Neural cell (in vitro differentiated cells): ENCODE data around the gene S100A8. TPM values are rescaled to one million over a fixed set of nuclear protein-coding genes. Genes with fewer than 3 reads are reported as not detected.

Experiments used
- H2AFZ ChIP-seq: fragments of 200-600, 300-800 bp; sonication (generic), shearing (Covaris generic); 2 replicates; pipeline ENCODE4 v1.6.0; 2014; ENCODE audit warnings: low read depth, mild to moderate bottlenecking, antibody characterized with exemption, low read length, moderate library complexity
- H3F3A ChIP-seq: fragments of 200-600 bp; shearing (Covaris generic); 2 replicates; pipeline ENCODE4 v1.6.1; 2016; ENCODE audit warnings: mild to moderate bottlenecking, moderate library complexity, mixed read lengths, antibody characterized with exemption, low read length; ENCODE audit not compliant: insufficient read depth, poor library complexity, severe bottlenecking
- H3K27ac ChIP-seq: fragments of 200-600, 300-800 bp; sonication (generic), shearing (Covaris generic); 2 replicates; pipeline ENCODE4 v1.5.1; 2014; ENCODE audit warnings: mild to moderate bottlenecking, low read length, moderate library complexity
- H3K27me3 ChIP-seq: fragments of 300-800, 200-600 bp; sonication (generic), shearing (Covaris generic); 2 replicates; pipeline ENCODE4 v1.6.0; 2014; ENCODE audit warnings: mild to moderate bottlenecking, low read depth, low read length, moderate library complexity; ENCODE audit not compliant: insufficient read depth
- H3K36me3 ChIP-seq: fragments of 300-800, 200-600 bp; sonication (generic), shearing (Covaris generic); 2 replicates; pipeline ENCODE4 v1.5.1; 2014; ENCODE audit warnings: mild to moderate bottlenecking, antibody characterized with exemption, low read length, moderate library complexity; ENCODE audit not compliant: insufficient read depth
- H3K4me2 ChIP-seq: fragments of 300-800, 200-600 bp; sonication (generic), shearing (Covaris generic); 2 replicates; pipeline ENCODE4 v1.6.0; 2014; ENCODE audit warnings: mild to moderate bottlenecking, low read length
- H3K4me3 ChIP-seq: fragments of 300-800, 200-600 bp; sonication (generic), shearing (Covaris generic); 2 replicates; pipeline ENCODE4 v1.5.1; 2014; ENCODE audit warnings: mild to moderate bottlenecking, low read length, moderate library complexity
- H3K79me2 ChIP-seq: fragments of 200-600 bp; shearing (Covaris generic); replicated peaks from 2 replicates; pipeline ENCODE4 v1.6.0; 2014; ENCODE audit warnings: mild to moderate bottlenecking, low read length, moderate library complexity; ENCODE audit not compliant: insufficient read depth
- H3K9ac ChIP-seq: fragments of 300-800, 200-600 bp; sonication (generic), shearing (Covaris generic); 2 replicates; pipeline ENCODE4 v1.6.1; 2016; ENCODE audit warnings: mild to moderate bottlenecking, low read length, mixed read lengths
- H3K9me2 ChIP-seq: fragments of 200-600 bp; shearing (Covaris generic); 2 replicates; pipeline ENCODE4 v1.6.1; 2016; ENCODE audit warnings: mild to moderate bottlenecking, low read length, mixed read lengths; ENCODE audit not compliant: insufficient read depth
- H3K9me3 ChIP-seq: fragments of 200-600, 300-800 bp; sonication (generic), shearing (Covaris generic); 2 replicates; pipeline ENCODE4 v1.6.1; 2016; ENCODE audit warnings: mild to moderate bottlenecking, mixed run types, low read length, moderate library complexity, mixed read lengths
- H4K20me1 ChIP-seq: fragments of 200-600 bp; shearing (Covaris generic); 2 replicates; pipeline ENCODE4 v1.6.1; 2016; ENCODE audit warnings: mild to moderate bottlenecking, mixed run types; ENCODE audit not compliant: insufficient read depth
- CTCF ChIP-seq: fragments of 450-650 bp; IDR thresholded peaks from 2 replicates; pipeline ENCODE4 v1.5.1; 2014; ENCODE audit warnings: antibody characterized with exemption, mild to moderate bottlenecking, moderate library complexity; ENCODE audit not compliant: poor library complexity, severe bottlenecking
- EP300 ChIP-seq: fragments of 450-650 bp; conservative IDR thresholded peaks from 2 replicates; pipeline ENCODE4 v1.6.1; 2014; ENCODE audit warnings: antibody characterized with exemption, mild to moderate bottlenecking, moderate library complexity; ENCODE audit not compliant: poor library complexity, severe bottlenecking
- EZH2 ChIP-seq: fragments of 200-600, 300-800 bp; shearing (Covaris generic), sonication (generic); IDR thresholded peaks from 2 replicates; pipeline ENCODE4 v1.6.1; 2014; ENCODE audit warnings: antibody characterized with exemption, low read length, borderline replicate concordance, mild to moderate bottlenecking; ENCODE audit not compliant: insufficient read depth, poor library complexity, severe bottlenecking
- MXI1 ChIP-seq: fragments of 450-650 bp; conservative IDR thresholded peaks from 2 replicates; pipeline ENCODE4 v1.6.1; 2014; ENCODE audit warnings: antibody characterized with exemption, mild to moderate bottlenecking; ENCODE audit not compliant: poor library complexity, severe bottlenecking
- POLR2AphosphoS5 ChIP-seq: IDR thresholded peaks from 2 replicates; pipeline ENCODE4 v1.6.1; 2012
- RAD21 ChIP-seq: fragments of 450-650 bp; conservative IDR thresholded peaks from 2 replicates; pipeline ENCODE4 v1.6.1; 2014; ENCODE audit warnings: antibody characterized with exemption, mild to moderate bottlenecking, moderate library complexity
- REST ChIP-seq: IDR thresholded peaks from 2 replicates; pipeline ENCODE4 v1.6.1; 2012; ENCODE audit warnings: borderline replicate concordance
- SMC3 ChIP-seq: fragments of 450-650 bp; conservative IDR thresholded peaks from 2 replicates; pipeline ENCODE4 v1.6.1; 2014; ENCODE audit warnings: antibody characterized with exemption, mild to moderate bottlenecking, moderate library complexity; ENCODE audit not compliant: poor library complexity
- TAF1 ChIP-seq: IDR thresholded peaks from 2 replicates; pipeline ENCODE4 v1.6.1; 2012; ENCODE audit warnings: low read depth
- polyA plus RNA-seq: library from polyadenylated mRNA; depleted of rRNA; stranded (reverse); fragments of >200 nt; gene quantifications from 2 replicates; pipeline ENCODE4 v1.2.3, GENCODE V29; 2014

The S100A8 gene
- polyA plus RNA-seq, 1 donor from 2014 or later, result not detected

- Histone ChIP-seq H3K27me3 (no peaks in the 10 kb centered on the region), H3K79me2 (no peaks in the 10 kb centered on the region), H3K36me3 (no peaks in the 10 kb centered on the region), H2AFZ (no peak overlapping the region), H3K9ac (no peak overlapping the region), H3F3A (no peaks in the 10 kb centered on the region), H3K9me3 (no peaks in the 10 kb centered on the region), H3K4me3 (no peak overlapping the region), H3K4me2 (no peak overlapping the region), H3K27ac (no peak overlapping the region), H3K9me2 (no peaks in the 10 kb centered on the region), H4K20me1 (no peaks in the 10 kb centered on the region)
- TF ChIP-seq POLR2AphosphoS5, result no peak
These were observed 20.7 kb downstream of the S100A8 start for GRCh38 chr1:153370146-153370545.

- Histone ChIP-seq H3K9ac (no peak overlapping the region), H3K27me3 (no peaks in the 10 kb centered on the region), H4K20me1 (no peaks in the 10 kb centered on the region), H3K79me2 (no peaks in the 10 kb centered on the region), H3K27ac (no peak overlapping the region), H3K9me2 (no peaks in the 10 kb centered on the region), H3K36me3 (no peaks in the 10 kb centered on the region), H3K4me2 (no peak overlapping the region), H2AFZ (no peak overlapping the region), H3F3A (no peaks in the 10 kb centered on the region), H3K9me3 (no peaks in the 10 kb centered on the region), H3K4me3 (no peak overlapping the region)
- TF ChIP-seq CTCF (no peak), TAF1 (no peak), EP300 (no peak), REST (no peak), EZH2 (no peak), RAD21 (no peak)
These were observed 22.4 kb downstream of the S100A8 start for GRCh38 chr1:153368495-153368894.

GRCh38 chr1:153367090-153367489 lies 23.8 kb downstream of the S100A8 start:
- H2AFZ ChIP-seq, result no peak overlapping the region
- H3K9ac ChIP-seq, result no peak overlapping the region
- no peak overlapping the region for H3K4me2 ChIP-seq
- H3K36me3 ChIP-seq, result no peaks in the 10 kb centered on the region
- H3F3A ChIP-seq, result no peaks in the 10 kb centered on the region
- no peak overlapping the region for H3K27ac ChIP-seq
- H3K9me3 ChIP-seq, result no peaks in the 10 kb centered on the region
- H3K27me3 ChIP-seq, result no peaks in the 10 kb centered on the region
- no peaks in the 10 kb centered on the region for H3K9me2 ChIP-seq
- H3K79me2 ChIP-seq, result no peaks in the 10 kb centered on the region
- TF ChIP-seq POLR2AphosphoS5 (no peak), EP300 (no peak), SMC3 (no peak), EZH2 (no peak), TAF1 (no peak), MXI1 (no peak), REST (no peak), CTCF (no peak), RAD21 (no peak)
- H4K20me1 ChIP-seq, result no peaks in the 10 kb centered on the region
- H3K4me3 ChIP-seq, result no peak overlapping the region
